Astrocyte of the hippocampus (primary cell): Measurements from ENCODE around the gene TACC2.
A peak's percentile ranks its signal among the peaks of the same experiment; 100 is the strongest.

ENCODE experiments used
- DNase-seq: peaks from one replicate; pipeline ENCODE4 v3.0.0; 2011; ENCODE audit warnings: low read depth, low spot score

Gene TACC2

DNA sequence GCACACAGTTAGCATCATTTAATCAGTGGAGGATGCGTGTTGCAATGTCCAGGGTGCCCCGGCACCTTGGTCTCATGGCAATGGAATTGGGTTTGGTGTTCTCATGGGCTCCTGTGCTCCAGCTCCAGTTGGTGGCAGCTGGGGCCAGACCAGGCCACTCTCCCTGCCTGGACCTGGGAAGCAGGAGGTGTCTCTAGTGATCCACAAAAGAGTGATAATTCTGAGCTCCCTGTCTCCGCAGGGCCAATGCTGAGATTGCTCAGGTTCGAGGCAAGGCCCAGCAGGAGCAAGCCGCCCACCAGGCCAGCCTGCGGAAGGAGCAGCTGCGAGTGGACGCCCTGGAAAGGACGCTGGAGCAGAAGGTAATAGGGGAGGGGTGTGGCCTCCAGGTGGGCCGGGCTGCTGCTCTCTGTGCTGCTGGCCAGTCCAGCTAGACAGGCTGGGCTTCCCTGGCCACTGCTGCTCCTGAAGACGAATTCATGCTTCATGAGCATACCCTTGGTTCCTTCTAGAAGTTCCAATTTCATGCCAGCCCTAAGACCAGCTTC lies 260.4 kb downstream of the TACC2 start:
- no peak for DNase-seq

GRCh38 chr10:122249991-122250750 lies 261.2 kb downstream of the TACC2 start:
- no peak for DNase-seq

DNA sequence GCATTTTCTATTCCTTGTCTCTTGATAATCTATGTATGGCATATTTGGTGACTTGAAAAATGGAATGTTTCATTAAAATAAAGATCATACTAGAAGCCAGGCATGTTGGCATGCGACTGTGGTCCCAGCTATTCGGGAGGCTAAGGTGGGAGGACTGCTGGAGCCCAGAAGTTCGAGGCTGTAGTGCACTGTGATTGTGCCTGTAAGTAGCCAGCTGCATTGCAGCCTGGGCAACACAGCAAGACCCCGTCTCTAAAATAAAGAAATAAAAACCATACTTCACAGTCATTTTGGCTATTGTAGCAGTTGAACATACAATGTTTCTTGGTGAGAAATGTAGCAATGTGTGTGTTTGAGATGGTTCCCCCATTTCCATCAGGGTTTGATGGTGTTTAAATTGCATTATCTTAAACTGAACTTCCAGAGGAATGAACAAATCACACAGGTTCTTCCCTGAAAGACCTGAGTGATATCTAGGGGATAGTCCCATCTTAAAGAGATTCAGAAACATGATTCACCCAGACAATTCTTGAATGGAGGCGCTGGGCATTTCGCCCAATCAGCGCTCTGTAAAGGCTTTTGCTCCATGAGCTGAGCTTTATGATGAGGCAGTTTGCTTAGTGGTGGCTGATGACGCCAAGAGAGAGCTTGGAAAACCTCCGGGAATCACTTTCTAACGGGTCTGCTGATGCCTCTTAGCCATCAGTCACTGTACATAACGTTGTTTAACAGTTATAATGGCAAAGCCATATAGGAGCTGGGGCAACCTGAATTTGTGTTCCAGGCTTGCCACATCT lies 262.7 kb downstream of the TACC2 start:
- peak; percentile 42 for DNase-seq

DNA sequence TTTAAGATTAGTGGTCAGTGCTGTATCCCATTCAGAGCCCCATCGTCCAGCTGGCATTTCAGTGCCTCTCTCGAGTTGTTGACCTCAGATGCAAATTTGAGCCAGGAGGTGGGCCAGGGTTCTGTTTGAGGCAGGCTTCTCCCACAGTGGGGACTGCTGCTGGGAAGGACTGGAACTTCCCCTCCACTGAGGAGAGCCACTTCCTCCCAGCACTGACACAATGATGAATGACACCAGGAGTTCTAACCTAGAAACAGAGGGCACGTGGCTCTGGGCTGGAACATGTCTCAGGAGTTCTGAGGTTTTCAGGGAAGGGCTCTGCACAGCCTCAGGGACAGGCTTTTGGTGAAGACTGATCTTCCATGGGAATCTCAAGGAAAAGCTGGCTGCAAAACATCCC lies 263.8 kb downstream of the TACC2 start:
- no peak for DNase-seq

DNA sequence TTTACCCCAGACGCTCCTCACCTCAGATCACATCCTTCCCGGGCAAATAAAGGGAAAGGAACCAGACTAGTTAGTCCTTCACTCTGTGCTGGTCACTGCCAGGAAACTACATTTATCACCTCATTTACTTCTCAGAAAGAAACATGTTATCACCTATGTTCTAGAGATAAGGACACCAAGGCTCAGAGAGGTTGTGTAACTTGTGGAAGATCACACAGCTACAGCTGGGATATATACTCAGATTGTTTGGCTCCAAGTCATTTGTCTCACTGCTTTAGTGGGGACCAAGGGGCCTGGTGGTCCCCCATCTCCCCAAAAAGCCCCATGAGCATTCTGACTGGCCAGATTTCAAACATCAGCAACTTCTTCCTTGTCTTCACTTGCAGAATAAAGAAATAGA lies 264.6 kb downstream of the TACC2 start:
- no peak for DNase-seq

DNA sequence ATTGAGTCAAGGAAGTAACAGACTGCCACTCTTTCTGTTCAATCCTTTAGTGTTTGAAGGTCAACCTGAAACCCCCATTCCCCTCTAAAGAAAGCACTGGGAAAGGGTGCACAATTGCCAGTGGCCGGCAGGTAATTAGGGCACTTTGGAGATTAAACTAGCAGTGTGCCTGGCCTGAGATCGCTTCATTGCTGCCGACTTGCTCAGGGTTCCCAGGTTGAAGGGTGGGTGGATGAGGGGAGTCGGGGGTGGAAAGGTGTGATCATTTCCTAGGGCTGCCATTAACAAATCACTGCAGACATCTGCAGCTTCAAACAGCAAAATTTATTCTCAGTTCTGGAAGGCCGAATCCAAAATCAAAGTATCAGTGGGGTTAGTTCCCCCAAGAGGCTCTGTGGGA lies 265.9 kb downstream of the TACC2 start:
- no peak for DNase-seq

DNA sequence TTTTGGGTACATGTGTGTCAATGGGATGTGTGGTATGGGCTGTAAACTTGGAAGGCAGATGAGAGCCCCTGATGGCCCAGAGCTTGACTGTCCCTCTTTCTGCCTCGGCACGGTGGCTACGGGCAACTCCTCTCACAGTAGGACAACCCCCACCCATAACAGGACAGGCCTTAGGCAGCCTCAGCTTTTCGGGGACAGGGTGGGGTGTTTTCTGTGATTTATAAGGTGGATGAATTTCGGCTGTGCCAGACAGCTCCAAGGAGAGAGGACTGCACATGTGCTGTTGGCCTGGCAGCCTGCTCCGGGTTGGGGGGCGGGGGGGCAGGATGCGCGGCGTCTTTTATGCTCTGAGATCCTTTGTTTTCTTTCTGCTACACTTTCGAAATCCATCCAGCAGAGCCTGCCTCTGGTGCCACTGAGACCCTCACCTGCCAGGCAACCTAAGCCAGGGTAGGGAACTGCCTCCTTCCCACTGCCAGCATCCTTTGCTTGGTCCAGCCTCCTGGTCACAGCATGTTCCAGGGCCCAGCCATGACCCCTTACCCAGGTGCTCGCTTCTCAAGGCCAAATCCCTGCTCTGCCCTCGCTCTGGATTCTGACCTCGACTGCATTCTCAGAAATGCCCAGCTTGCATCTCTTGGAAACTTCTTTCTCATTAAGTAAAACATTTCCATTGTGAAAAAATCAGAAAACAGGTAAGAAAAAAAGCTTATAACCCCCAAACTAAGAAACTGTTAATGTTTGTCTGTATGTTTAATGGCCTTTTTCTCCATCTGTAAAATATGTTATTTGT lies 266.7 kb downstream of the TACC2 start:
- no peak for DNase-seq

DNA sequence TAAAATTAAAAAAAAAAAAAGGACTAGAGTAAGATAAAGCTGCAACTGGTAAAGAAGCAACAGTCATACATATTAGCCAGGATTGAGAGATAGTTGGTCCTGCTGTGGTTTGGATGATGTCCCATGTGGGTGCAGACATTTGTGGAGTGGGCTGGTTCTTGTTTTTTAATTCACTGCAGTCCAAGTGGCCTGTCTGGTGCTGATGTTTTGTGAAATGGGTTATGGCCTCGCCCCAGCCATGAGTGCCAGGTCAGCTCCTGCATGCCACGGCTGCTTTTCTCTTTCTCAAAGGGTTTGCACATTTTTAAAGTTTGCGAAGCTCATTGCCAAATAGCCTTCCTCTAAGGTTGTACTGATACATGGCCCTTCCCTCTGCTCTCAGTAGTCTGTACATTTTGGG lies 268.1 kb downstream of the TACC2 start:
- no peak for DNase-seq

DNA sequence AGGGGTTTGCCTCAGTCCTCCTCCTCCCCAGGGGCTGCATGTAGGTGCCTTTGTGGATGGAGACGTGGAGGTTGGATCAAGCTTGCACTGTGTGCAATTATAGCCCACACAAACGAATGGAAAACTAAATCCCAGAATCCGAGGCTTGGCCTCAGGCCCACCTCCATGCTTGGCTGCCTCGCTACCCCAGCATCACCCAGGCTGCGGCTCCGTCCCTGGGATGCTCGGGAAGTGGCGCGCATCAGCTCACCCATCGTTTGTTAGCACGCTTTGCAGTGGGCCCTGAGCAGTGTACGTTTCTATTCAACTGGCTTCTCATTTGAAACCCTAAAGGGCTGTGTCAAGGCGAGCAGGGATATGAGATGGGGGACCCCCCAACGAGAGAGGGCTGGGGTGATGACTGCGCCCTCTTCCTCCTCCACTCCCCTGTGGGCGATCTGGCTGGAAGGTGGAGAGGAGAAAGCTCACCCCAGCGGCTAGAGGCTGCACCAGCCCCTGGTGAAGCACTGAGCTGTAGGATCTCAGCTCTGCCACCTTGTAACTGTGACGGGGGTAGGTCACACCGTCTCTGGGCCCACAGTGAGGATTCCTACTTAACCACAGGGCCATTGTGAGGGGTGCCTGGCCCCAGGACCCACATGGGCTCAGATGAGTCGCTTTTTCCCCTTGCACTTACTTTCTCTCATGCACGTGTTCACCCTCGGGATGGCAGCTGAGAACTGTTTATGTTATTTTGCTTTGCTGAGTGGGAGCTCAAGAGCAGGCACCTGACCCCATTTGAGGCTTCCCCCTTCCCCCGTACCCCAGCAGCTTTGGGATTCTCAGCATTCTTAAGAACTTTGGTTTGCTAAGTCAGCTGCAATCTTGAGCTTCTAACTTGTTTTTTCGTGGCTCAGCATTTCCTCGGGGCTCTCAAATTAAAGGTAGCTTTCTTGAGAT lies 269.4 kb downstream of the TACC2 start:
- DNase-seq, result peak; percentile 68

- DNase-seq, result no peak
These were observed 270.1 kb downstream of the TACC2 start for GRCh38 chr10:122259075-122259466.

DNA sequence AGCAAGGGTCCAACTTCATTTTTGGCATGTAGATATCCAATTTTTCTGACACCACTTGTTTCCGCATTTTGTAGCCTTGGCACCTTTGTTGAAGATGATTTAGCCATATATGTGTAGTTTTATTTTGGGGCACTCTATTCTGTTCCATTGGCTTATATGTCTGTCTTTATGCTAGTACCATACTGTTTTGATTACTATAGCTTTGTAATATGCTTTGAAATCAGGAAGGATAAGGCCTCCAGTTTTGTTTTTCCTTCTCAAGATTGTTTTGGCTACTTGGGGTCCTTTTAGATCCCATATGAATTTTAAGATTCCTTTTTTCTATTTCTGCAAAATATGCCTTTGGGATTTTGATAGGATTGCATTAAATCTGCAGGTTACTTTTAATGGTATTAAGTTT lies 272.6 kb downstream of the TACC2 start:
- no peak for DNase-seq

- DNase-seq, result peak; percentile 79
These were observed 275.0 kb downstream of the TACC2 start for GRCh38 chr10:122263971-122264370.

- DNase-seq, result no peak
These were observed 275.5 kb downstream of the TACC2 start for GRCh38 chr10:122264436-122264835.

DNA sequence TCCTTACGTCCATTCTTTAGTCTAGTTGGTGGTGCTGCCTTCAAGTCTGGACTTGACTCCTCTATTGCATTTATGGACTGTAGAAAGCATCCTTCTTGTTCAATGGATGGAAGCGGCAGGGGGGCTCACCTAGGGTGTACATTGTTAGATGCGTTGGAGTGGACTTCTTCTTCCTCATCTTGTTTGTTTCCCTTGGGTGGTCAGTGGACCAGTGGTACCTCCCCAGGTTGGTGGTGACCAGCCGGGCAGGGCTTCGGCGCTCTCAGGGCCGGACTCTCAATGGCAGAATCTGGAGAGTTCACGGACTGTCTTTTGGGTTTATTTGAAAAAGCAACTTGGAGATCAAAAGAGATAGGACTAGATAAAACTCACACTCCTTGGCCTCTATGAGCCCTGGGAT lies 276.0 kb downstream of the TACC2 start:
- no peak for DNase-seq

DNA sequence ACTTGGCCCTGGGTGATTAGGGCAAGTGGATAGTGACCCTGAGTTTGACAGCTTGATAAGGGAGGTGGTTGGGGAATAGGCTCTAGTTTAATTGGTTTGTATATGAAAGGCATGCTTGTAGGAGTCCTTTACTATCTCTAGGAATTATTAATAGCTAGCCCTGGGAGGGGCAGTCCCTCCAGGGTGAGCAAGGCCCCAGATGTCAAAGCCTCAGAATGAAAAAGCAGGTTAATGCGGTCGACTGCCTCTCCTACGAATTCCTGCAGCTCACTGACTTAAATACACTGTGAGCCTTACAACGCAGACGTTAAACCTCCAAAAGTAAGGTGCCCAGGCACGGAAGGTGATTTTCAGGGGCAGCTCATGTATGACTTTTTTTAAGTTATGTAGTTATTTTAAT lies 276.9 kb downstream of the TACC2 start:
- no peak for DNase-seq

DNA sequence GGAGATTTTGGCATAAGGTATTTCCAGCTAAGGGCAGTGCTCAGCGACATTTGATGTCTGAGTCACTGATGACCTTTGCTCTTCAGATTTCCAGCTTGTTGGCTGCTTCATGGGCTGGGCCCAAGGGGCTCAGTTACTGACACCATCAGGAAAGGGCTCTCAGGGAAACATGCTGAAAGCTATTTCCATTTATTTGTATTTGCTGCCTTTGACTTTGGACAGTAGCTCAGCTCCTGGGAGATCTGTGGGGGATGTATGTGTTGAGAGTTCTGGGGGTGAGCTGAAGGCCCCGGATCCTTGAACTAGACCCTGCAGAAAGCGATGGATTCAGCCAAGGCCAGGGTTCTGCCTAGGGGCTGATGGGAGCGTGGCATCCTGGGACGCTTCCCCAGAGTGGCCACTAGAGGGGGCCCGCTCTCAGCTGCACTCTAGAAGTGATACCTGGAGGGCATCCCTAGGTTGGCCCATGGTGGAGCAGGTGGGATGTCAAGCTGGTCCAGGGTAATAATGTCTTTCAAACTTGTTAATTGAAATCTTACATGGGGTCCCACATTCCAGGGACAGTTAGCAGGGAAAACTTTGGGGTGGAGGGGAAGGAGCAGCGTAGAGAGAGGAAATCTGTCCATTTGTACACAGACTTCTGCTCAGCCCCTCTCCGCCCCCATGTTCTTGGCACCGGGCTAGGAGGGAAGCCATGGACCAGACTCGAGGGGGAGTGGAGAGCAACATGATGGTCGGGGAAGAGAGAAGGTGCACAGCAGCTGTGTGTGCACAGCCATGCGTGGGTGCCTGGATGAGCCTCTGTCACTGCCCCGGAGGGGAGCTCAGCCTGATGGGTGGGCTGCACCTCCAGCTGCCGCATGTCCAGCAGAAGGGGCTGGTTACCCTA lies 279.1 kb downstream of the TACC2 start:
- peak; percentile 63 for DNase-seq

DNA sequence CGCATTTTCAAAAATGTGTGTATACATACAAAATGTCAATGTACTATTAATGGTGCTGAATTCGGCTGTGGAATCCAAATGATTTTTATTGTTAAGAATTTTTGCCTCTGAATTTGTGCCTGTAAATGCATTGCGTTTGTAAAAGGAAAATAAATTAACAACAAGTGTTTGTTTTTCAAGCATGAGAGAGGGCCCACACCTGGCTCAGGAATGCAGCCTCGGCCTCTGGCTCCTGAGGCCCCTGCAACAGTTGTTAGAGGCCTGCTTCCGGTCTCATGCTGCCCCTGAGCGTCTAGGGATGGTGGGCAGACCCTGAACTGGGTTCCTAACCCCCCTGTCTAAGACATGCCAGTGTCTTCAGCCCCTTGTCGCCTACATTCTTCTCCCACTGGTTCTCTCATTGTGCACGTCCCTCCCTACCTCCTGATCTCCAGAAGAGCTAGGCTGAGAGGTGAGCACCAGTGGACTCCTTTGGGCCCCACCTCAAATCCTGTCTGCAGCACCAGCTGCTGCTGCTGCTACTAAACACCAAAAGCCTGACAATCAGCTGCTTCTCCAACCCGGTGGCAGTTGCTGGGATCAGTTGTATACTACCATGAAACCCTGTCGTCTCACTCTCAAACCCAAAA lies 280.2 kb downstream of the TACC2 start:
- DNase-seq, result no peak

- no peak for DNase-seq
These were observed 282.1 kb downstream of the TACC2 start, which contains the start of gene BTBD16 for GRCh38 chr10:122271076-122271475. BTBD16 (plus strand) TSS chr10:122271296; CDS start chr10:122275082, 3,786 bp downstream.

DNA sequence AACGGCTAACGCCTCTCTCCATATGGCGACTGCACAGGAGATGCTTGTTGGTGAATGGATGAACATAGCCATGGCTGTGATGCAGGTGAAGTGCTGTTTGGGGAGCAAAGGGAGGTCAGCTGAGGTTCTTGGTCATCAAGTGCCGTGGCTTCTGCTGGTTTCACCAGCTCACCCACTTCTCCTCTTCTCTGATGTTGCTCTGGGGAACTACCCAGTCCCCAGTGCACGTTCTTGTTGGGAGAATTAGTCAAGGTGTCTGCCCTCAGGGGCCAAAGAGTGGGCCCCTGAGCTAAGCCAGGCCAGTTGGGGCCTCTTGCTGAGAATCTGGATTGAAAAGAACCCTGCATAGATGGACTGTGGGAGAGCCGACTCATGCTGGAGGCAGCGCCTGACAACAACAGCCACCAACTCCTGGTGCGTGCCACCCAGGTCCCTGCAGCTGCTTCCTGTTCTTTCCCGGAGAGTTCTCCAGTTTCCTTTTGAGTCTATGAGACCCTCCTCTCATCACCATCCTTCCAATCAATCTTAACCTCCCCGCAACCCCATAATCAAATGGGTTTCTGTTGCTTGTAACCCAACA lies 285.1 kb downstream of the TACC2 start:
- no peak for DNase-seq
